ENCODE measurements around the gene WDR18.

WDR18 gene, protein sequence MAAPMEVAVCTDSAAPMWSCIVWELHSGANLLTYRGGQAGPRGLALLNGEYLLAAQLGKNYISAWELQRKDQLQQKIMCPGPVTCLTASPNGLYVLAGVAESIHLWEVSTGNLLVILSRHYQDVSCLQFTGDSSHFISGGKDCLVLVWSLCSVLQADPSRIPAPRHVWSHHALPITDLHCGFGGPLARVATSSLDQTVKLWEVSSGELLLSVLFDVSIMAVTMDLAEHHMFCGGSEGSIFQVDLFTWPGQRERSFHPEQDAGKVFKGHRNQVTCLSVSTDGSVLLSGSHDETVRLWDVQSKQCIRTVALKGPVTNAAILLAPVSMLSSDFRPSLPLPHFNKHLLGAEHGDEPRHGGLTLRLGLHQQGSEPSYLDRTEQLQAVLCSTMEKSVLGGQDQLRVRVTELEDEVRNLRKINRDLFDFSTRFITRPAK

DNA sequence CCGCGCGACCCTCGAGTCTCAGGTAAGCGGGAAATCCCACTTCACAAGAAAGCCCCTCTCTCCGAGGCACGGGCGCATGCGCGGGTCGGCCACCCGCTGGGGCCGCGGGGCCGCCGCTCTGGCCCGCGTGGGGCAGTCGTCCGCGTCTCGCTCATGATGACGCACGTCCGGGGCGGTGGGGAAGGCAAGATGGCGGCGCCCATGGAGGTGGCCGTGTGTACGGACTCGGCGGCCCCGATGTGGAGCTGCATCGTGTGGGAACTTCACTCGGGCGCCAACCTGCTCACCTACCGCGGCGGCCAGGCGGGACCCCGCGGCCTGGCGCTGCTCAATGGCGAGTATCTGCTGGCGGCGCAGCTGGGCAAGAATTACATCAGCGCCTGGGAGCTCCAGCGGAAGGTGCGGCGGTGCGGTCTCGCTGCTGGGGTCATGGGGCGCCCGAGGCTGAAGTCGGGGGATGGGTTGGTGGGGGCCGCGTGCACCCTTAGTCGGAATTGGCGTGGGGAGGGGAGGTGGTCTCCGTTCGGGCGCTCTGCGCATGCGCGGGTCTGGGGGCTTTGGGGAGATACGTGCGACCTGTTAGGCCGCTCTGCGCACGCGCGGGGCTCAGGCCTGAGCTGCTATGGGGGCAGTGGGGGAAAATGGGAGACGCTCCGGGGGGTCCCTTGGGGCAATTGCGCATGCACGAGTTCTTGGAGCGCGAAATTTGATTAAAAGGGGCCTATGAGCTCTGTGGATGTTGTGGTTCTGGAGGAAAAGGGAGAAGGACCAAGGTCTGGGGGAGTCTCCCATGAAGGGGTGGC lies at the start of gene WDR18:
TSS of gene WDR18 (plus strand) at position 181 of the 803 bp plus-strand sequence. CDS start at position 190, 9 bp downstream.
- DNase-seq: peak; percentile 67

DNA sequence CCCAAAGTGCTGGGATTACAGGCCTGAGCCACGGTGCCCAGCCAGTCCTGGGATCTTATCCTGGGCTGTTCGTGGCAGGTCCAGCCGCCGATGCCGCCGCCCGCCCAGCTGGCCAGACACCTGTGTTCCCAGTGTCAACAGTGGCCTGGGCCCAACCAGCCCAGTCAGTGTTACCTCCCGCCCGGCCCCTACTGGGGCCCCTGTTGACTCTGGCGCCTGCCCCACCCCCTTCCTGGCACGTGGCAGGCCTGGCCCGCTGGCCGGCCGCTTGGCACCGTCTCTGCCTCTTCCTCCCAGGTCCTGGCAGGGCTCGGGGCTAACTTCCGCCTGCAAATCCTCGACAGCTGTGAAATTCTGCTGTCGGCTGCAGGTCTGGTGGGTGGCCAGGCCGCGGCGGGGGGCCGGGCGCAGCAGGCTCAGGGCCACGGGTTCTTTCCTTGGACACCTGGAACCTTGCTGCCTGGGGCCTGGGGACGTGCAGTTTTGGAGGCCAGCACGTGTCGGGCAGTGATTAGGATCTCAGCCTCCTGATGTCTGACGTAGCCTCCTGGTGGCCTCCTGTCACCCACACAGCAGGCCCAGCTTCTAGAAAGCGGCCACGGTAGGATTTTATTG lies 49.2 kb upstream of the WDR18 start:
- no peak for DNase-seq

DNA sequence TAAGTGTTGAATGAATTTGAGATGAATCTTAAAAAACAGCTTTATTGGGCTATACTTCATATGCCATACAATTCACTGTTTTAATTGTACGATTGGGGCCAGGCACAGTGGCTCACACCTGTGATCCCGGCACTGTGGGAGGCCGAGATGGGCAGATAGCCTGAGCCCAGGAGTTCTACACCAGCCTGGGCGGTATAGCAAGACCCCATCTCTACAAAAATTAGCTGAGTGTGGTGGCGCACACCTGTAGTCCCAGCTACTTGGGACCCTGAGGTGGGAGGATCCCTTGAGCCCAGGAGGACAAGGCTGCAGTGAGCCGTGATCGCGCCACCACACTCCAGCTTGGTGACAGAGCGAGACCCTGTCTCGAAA lies 48.0 kb upstream of the WDR18 start:
- no peak for DNase-seq

DNA sequence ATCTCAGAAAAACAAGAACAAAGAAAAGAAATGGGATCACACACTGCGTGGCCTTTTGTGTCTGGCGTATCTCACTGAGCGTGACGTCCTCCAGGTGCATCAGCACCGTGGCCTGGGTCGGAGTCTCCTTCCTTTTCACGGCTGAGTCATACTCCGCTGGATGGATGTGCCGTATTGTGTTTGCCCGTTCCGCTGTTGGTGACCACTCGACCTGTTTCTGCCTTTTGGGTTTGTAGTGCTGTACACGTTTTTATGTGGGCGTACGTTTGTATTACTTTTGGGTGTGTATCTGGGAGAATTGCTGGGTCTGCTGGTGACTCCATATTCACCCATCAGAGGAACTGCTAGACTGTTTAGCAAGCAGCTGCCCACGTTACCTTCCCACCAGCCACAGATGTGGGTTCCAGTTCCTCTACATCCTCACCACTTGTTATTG lies 46.9 kb upstream of the WDR18 start:
- DNase-seq: no peak

DNA sequence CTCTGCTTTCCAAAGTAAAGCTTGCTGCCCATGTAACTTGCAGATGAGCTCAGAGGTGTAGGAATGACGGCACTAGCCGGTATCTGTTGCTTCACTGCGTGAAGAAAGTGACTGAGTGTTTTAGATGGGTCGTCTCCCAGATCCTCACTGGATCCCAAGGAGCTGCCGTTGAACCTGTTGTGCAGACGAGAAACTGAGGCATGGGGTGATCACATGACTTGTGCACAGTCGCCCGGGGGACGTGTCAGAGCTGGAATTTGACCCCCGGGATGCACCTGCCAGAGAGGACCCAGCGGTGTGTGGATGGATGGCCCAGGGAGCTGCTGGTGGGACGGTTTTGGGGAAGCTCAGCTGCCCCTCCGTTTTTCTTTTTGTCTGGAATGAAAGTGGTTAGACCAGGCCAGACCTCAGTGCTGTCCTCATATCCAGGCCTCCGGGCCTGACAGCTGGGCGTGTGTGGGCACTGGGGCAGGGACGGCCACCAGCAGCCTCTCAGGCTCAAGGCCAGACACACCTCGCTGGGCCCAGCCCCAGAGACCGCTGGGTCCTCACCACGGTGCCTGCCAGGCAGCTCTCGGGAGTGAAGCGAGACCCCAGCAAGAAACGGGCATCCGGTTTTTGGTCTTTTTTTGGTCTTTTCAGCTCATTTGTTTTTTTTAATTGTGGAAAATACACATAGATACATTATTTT lies 45.8 kb upstream of the WDR18 start:
- no peak for DNase-seq

DNA sequence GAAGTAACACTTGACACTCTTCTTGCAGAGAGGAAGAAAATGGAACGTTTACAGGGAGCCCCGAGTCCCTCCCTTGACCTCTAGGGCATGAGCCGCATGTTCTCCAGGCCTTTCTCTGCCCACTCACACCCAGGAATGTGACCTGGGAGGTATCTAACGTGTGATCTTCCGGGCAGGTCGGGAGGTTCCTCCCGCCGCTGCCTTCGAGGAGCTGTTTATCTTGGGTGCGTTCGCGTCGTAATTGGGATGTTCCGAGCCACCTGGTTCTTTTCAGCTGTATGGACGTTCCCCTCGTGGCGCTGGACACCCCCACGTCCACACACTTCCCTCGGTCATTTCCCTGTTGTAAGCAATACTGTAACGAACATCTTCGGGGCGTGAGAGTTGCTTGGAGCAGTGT lies 44.7 kb upstream of the WDR18 start:
- no peak for DNase-seq

DNA sequence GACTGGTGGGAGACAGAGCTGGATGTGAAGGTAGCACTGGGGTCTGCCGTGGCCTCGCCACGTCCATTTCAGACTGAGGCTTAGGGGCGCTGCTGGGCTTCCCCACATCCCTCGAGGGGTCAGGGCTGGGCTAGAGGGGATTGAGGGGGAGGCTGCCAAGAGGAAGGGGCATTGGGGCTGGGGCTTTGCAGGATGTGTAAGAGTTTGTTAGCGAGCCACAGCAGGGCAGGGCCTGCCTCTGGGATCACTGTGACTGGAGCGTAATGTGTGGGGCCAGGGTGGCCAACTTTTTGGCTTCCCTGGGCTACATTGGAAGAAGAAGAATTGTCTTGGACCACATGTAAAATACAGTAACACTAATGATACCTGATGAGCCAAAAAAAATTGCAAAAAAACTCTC lies 44.2 kb upstream of the WDR18 start:
- DNase-seq: no peak

DNA sequence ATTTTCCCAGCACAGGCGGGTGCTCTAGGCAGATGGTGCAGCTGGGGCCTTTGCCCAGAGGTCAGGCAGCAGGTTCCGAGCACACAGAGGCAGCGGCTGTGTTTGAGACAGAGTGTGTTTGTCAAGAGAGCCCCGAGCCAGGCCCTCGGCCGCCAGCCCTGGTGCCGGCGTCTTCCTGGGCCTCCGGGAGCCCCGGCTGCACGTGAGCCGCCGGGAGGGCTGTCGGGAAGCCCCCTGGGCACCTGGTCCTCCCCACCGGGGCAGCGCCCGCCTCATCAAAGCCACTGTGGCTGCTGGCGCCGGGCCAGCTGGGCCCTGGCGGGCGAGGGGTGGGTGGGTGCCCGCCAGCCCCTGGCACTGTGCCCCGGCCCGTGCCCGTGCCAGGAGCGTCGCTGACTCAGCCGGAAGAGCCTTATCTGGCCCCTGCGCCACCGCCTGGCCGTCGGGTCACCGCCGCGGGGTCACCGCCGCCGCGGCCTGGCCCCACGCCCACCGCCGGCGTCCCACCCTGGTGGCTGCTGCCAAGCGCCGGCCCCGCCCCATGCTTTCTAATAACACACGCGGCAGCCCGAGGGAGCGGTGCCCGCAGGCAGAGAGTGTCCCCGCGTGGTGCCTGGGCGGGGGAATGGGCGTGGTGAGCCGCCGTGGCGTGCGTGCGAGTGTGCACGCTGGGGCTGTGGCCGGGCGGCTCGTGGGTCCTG lies 43.4 kb upstream of the WDR18 start:
- DNase-seq: no peak

DNA sequence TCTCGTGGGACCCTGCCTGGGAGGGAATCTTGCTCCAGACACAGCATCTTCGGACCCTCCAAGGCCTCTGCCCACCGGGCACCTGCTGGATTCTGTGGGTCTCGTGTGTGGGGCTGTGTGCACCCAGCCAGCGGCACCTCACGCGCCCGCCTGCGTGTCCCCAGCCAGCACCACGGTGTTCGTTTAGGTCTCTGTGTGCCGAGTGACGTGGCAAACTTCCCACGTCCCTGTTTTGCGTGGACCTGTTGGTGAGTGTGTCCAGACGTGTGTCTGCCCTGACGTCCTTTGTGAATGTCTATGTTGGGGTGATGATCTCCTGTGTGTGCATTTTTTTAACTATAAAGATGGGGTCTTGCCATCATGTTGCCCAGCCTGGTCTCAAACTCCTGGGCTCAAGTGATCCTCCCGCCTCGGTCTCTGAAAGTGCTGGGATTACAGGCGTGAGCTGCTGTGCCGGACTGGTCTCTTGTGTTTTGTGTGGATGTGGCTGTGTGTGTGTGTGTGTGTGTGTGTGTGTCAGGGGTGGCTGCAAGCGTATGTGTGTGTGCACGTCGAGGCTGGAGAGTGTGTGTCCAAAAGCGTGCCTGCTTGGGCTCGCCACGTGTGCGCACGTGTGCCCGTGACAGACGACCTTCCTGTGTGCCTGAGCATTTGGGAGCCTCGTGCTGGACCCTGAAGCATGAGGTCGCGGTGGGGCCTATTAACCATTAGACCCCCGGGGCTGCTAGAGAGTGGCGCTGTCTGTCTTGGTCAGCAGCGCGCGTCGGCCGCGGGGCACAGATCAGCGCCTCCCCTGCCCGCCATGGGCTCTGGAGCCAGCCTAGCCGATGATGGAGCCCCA lies 42.6 kb upstream of the WDR18 start:
- DNase-seq: no peak

DNA sequence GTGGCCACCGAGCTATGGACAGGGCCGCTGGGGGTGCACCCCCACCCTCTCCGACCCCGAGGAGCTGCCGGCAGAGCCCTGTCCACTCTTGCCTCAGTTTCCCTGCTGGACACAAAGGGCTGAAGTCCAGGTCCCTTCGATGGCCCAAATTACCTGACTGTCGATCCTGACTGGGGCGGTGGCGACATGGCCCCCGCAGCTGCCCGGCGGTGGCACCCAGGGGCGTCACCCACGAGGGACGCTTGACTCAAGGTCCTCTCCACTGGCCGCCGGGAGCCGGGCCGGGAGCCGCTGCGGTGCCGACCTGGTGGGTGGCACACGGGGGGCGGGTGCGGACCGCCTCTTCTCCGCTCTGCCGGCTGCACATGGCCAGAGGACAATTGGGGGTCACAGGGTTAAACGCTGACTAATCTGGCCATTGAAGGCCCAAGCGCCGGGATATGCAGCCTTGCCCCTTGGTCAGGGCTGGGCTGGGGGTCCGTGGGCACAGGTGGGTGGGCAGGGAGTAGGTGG lies 42.0 kb upstream of the WDR18 start:
- DNase-seq: no peak

DNA sequence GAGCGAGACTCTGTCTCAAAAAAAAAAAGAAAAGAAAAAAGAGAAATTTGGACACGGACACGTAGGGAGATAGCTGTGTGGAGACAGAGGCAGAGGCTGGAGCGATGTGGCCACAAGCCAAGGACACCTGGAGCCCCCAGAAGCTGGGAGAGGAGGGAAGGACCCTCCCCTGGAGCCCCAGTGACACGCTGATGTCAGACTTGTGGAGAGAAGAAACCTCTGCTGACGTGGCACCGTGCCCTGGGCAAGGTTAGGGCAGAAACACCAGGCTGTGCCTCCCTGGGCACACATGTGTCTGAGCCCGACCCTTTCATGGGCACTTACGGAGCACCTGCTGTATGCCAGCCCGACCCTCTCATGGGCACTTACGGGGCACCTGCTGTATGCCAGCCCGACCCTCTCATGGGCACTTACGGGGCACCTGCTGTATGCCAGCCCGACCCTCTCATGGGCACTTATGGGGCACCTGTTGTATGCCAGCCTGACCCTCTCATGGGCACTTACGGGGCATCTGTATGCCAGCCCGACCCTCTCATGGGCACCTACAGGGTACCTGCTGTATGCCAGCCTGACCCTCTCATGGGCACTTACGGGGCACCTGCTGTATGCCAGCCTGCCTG lies 40.5 kb upstream of the WDR18 start:
- no peak for DNase-seq

DNA sequence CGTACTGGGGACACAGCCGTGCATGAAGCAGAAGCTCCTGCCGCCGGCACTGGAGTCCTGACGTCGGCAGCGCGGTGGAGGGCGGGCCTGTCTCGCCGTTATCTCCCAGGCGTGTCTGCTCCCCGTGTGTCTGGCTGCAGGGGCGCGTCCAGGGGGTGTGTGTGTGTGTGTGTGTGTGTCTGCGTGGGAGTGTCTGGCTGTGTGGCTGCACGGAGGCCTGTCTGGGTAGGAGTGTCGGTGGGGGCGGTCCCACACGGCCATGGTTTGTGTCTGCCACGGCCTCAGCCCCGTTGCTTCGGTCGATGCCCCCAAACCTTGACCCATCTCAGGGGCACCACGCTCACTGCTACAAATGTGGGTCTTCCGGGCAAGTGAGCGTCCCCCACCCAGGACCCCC lies 40.0 kb upstream of the WDR18 start:
- no peak for DNase-seq

DNA sequence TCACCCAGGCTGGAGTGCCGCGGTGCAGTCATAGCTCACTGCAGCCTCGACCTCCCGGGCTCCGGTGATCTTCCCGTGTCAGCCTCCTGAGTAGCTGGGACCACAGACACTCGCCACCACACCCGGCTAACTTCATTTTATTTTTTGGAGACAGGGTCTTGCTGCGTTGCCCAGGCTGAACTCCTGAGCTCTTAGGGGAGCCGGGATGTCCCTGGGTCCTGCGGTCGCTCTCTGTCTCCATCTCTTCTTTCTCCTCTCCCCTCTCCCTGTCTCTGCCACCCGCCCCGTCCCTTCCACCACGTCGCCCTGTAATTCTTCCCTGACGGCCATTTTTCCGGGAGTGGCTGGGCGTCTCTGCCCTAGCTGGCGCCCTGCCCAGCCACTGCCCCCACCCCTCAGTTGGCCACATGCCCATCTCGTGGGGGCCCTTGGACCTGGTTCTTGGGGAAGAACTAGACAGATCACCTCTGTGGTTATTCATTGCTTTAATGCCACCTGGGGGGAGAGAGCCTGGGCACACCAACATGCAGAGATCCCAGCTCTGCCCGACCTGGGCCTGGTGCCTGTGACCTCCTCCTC lies 39.4 kb upstream of the WDR18 start:
- no peak for DNase-seq

DNA sequence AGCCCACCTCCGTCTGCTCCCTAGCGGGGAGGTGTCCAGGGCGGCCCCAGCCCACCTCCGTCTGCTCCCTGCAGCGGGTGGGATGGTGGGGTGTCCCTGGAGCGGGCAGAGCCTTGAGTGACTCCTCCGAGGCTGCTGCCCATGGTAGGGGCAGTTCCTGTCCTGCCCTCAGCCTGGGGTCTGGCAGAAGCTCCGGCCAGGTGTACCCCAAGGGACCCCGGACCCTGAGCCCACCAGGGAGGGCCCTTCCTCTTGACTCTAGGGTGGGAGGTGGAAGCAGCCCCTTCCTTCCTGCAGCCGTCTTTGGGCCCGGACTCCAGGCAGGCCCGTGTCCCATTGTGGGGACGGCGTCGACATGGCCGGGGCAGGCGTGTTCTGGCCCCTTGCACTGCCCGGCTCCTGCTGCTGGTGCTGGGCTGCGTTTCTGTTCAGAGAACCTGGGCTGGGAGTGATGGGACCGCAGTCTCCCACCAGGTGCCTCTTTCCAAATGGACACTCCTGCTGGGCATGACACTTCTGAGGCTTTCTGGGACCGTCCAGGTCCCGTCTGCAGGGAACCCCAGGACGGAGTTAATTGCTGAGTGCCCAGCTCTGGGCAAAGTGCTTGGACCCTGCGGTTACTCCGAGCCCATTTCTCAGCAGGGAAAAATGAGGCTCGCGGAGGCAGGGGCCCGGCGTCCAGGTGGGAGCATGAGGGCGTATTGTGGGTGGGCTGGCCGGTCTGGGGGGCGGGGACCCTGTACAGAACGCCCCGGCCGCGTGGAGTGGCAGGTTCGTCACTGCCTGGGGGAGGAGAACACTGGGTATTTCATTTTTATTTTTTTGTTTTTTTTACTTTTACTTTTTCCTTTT lies 38.5 kb upstream of the WDR18 start:
- no peak for DNase-seq

DNA sequence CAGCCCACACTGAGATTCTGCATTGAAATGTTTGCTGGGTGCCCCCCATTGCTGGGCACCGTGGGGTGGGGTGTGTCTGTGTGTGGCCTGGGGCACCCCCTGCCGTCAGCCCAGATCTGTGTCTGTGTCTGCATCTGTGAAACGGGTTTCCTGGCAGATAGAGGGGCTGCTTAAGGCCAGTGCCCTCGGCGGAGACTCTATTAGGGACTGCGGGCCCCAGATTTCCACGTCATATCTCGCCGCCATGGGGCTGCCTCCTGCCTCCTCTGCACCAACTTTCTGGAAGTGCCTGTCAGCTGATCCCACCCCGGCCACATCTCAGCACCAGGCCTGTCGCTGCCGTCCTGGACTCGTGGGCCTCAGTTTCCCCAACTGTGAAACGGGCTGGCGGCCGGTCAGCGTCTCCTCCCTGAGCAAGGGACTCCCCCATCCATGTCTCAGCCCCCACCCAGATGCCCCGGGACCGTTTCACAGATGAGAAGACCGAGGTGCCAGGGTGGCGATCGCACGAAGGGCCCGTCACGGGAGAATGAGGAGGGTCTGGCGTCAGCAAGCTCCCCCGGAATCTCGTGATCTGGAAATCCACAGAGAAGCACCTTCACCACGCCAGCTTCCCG lies 36.9 kb upstream of the WDR18 start:
- DNase-seq: no peak

DNA sequence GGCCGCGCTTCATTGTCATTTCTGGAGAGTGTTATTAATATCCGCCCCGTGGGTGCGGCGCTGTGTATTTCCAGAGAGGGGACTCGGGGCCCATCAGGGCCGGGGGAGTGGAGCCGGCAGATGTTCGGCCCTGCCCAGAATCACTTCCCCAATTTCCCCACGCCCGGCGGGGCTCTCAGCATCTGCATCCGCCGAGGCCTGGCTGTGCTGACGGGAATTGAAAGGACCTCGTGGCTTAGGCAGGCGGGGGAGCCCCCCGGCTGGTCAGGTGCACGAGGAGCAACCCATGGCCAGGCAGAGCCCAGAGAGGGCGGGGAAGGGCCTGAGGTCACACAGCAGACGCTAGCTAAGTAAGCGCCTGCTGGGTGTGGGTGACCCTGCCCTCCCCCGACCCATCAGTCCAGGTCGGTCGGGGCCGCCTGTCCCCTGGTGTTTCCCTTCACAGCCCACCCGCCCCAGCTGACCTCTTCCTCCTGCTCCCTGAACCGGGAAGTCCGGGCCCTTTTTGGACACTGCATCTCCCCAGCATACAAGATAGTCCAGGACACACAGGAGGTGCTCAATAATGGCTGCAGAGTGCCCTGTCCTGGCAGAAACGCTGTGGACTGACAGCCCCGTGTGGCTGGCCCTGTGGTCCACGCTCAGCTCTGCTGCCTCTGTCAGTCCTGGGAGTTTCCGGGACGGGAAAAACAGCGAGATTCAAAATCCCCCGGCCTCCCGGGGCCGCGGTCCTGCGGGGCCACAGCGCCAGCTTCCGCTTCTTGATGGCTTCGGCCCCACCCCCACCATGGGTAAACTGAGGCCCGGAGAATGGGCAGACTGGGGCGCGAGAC lies 36.2 kb upstream of the WDR18 start:
- no peak for DNase-seq

DNA sequence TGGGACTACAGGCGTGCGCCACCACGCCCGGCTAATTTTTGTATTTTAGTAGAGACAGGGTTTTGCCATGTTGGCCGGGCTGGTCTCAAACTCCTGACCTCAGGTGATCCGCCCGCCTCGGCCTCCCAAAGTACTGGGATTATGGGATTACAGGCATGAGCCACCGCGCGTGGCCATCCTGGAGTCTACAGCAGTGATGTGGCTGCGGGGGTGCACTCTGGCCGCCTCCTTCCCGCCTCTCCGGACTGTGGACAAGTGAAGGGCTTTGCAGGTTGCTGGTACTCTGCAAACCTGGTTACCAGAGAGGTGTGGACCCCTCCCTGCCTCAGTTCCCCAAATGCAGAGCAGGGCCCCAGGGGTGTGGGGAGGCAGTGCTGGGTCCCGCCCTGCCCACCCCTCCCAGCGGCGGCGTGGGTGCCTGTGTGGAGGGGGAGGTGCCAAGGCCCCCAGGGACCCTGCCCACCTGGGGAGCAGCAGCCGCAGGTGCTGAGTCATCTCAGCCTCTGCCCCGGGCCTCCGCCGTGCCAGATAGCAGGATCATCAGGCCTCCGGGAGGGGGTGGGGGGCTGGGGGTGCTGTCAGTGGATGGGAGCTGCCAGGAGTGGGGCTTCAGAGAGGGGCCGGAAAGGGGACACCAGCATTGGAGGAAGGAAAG lies 35.2 kb upstream of the WDR18 start:
- no peak for DNase-seq
